ENCODE measurements around the gene FSD1.

FSD1 gene

GRCh38 chr19:4318460-4318859 is 14.1 kb downstream of the FSD1 start:
- no peak for DNase-seq (ENCODE audit: low spot score)
- in situ Hi-C loops (cut with MboI; ENCODE audit: low pct_unique_long_range_greater_than_20kb, low sequenced_read_pairs, unreplicated experiment) = no loop called here
- TF ChIP-seq CTCF (IDR thresholded peaks at IDR 0.05; ENCODE audit: extremely low read depth, insufficient read depth, missing control alignments) = no peak

GRCh38 chr19:4319067-4319718 is 14.8 kb downstream of the FSD1 start:
- TF ChIP-seq CTCF (IDR thresholded peaks at IDR 0.05; ENCODE audit: extremely low read depth, insufficient read depth, missing control alignments) = no peak
- in situ Hi-C loops (cut with MboI; ENCODE audit: low pct_unique_long_range_greater_than_20kb, low sequenced_read_pairs, unreplicated experiment) = no loop called here
- DNase-seq (ENCODE audit: low spot score) = no peak

- no peak for TF ChIP-seq CTCF (IDR thresholded peaks at IDR 0.05; ENCODE audit: extremely low read depth, insufficient read depth, missing control alignments)
- in situ Hi-C loops (cut with MboI; ENCODE audit: low pct_unique_long_range_greater_than_20kb, low sequenced_read_pairs, unreplicated experiment) = no loop called here
- DNase-seq (ENCODE audit: low spot score) = no peak
Observed at GRCh38 chr19:4320419-4320818, 16.0 kb downstream of the FSD1 start.

- no peak for DNase-seq (ENCODE audit: low spot score)
- in situ Hi-C loops (cut with MboI; ENCODE audit: low pct_unique_long_range_greater_than_20kb, low sequenced_read_pairs, unreplicated experiment) = no loop called here
- no peak for TF ChIP-seq CTCF (IDR thresholded peaks at IDR 0.05; ENCODE audit: extremely low read depth, insufficient read depth, missing control alignments)
Observed at GRCh38 chr19:4322942-4323665, 18.7 kb downstream of the FSD1 start.

GRCh38 chr19:4323692-4324091 is 19.3 kb downstream of the FSD1 start:
- no peak for DNase-seq (ENCODE audit: low spot score)
- no peak for TF ChIP-seq CTCF (IDR thresholded peaks at IDR 0.05; ENCODE audit: extremely low read depth, insufficient read depth, missing control alignments)
- in situ Hi-C loops (cut with MboI; ENCODE audit: low pct_unique_long_range_greater_than_20kb, low sequenced_read_pairs, unreplicated experiment) = no loop called here

- TF ChIP-seq CTCF (IDR thresholded peaks at IDR 0.05; ENCODE audit: extremely low read depth, insufficient read depth, missing control alignments) = no peak
- in situ Hi-C loops (cut with MboI; ENCODE audit: low pct_unique_long_range_greater_than_20kb, low sequenced_read_pairs, unreplicated experiment) = no loop called here
- no peak for DNase-seq (ENCODE audit: low spot score)
Observed at GRCh38 chr19:4324228-4324627, 19.8 kb downstream of the FSD1 start.
